Activated CD4-positive, alpha-beta T cell treated with anti-CD3 and anti-CD28 coated beads, Interleukin-2, amount 10 ng/mL, durations not matched to agents 7 days and 5 days (primary cell): ENCODE results near the gene SIPA1L3. TPM values are rescaled to one million over a fixed set of nuclear protein-coding genes. Genes with fewer than 3 reads are reported as not detected.

Experiments
- CTCF ChIA-PET: fragments of 350-600 bp; sonication (Branson Sonifier 250); formaldehyde crosslinking; loops from one replicate; lab custom pipeline; 2021; ENCODE audit warnings: antibody characterized with exemption; lab: Charles Lee
- POLR2A ChIA-PET: fragments of 350-600 bp; sonication (Branson Sonifier 250); formaldehyde crosslinking; loops from one replicate; lab custom pipeline; 2021; ENCODE audit warnings: antibody characterized with exemption; lab: Charles Lee
- DNase-seq: peaks from one replicate; pipeline ENCODE4 v3.0.0-alpha.2; 2020
- H3K27ac Mint-ChIP-seq: one replicate; pipeline ENCODE4 v1.8.0; 2021; ENCODE audit warnings: mild to moderate bottlenecking, moderate library complexity, mixed read lengths
- H3K27me3 Mint-ChIP-seq: one replicate; pipeline ENCODE4 v1.8.0; 2021; ENCODE audit warnings: mixed read lengths
- H3K36me3 Mint-ChIP-seq: one replicate; pipeline ENCODE4 v1.8.0; 2021; ENCODE audit warnings: low read depth, mixed read lengths
- H3K4me1 Mint-ChIP-seq: one replicate; pipeline ENCODE4 v1.8.0; 2021; ENCODE audit warnings: mixed read lengths
- H3K4me3 Mint-ChIP-seq: one replicate; pipeline ENCODE4 v1.8.0; 2021; ENCODE audit warnings: mild to moderate bottlenecking, moderate library complexity, mixed read lengths
- H3K9me3 Mint-ChIP-seq: one replicate; pipeline ENCODE4 v1.8.0; 2021; ENCODE audit warnings: mixed read lengths
- total RNA-seq, 2 experiments: library from RNA; stranded (reverse); gene quantifications; one replicate each; pipeline ENCODE4 v1.2.3, GENCODE V29; 2021

The SIPA1L3 gene
- total RNA-seq, 2 experiments from 2014 or later, result 17.1 to 25.0 TPM

- peak overlapping the region; percentile 25 for H3K27ac Mint-ChIP-seq
- no peak overlapping the region for H3K4me3 Mint-ChIP-seq
- POLR2A ChIA-PET, result no interaction called here
- no peak for DNase-seq
- CTCF ChIA-PET, result interaction anchor here (2.3 kb wide), 1 partner anchor 15 kb away, joined by 4 read pairs; no protein-coding TSS in a partner anchor
- H3K9me3 Mint-ChIP-seq, result peaks cover 2% of the 10 kb centered on the region
- no peaks in the 10 kb centered on the region for H3K4me1 Mint-ChIP-seq
- H3K36me3 Mint-ChIP-seq, result no peaks in the 10 kb centered on the region
- no peaks in the 10 kb centered on the region for H3K27me3 Mint-ChIP-seq
Observed at GRCh38 chr19:38036707-38037611, 130.0 kb downstream of the SIPA1L3 start.

DNA sequence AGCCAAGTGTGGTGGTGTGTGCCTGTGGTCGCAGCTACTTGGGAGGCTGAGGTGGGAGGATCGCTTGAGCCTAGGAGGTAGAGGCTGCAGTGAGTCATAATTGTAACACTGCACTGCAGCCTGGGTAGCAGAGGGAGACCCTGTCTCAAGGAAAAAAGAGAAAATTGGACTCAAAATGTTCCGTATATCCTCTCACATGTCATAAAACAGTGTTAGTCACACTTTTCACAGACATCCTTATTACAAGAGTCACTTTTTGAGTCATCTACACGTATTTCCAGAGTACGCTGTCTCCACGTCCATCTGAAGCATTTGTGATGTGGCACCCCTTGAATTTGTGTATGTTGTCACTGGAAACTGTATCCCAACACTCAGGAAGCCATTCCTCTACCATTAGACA is 133.0 kb downstream of the SIPA1L3 start:
- H3K9me3 Mint-ChIP-seq, result peaks cover 3% of the 10 kb centered on the region
- no peaks in the 10 kb centered on the region for H3K36me3 Mint-ChIP-seq
- no peak overlapping the region for H3K4me3 Mint-ChIP-seq
- H3K27me3 Mint-ChIP-seq, result no peaks in the 10 kb centered on the region
- ChIA-PET CTCF (no interaction called here), POLR2A (no interaction called here)
- DNase-seq, result no peak
- peaks cover 6% of the 10 kb centered on the region for H3K4me1 Mint-ChIP-seq
- no peak overlapping the region for H3K27ac Mint-ChIP-seq

GRCh38 chr19:38042132-38042531 is 135.1 kb downstream of the SIPA1L3 start:
- Mint-ChIP-seq H3K36me3 (no peaks in the 10 kb centered on the region), H3K9me3 (peaks cover 3% of the 10 kb centered on the region), H3K27me3 (no peaks in the 10 kb centered on the region), H3K4me1 (peaks cover 24% of the 10 kb centered on the region), H3K4me3 (no peak overlapping the region), H3K27ac (no peak overlapping the region)
- DNase-seq, result no peak
- ChIA-PET CTCF (interaction anchor here (1.2 kb wide), 1 partner anchor 10 kb away, joined by 4 read pairs; no protein-coding TSS in a partner anchor), POLR2A (no interaction called here)

GRCh38 chr19:38043649-38044144 is 136.7 kb downstream of the SIPA1L3 start:
- Mint-ChIP-seq H3K27me3 (no peaks in the 10 kb centered on the region), H3K9me3 (peaks cover 3% of the 10 kb centered on the region), H3K4me3 (no peak overlapping the region), H3K36me3 (no peaks in the 10 kb centered on the region), H3K4me1 (peaks cover 40% of the 10 kb centered on the region), H3K27ac (peak overlapping the region; percentile 50)
- ChIA-PET POLR2A (no interaction called here), CTCF (no interaction called here)
- no peak for DNase-seq

GRCh38 chr19:38044267-38045111 is 137.5 kb downstream of the SIPA1L3 start:
- H3K27me3 Mint-ChIP-seq, result no peaks in the 10 kb centered on the region
- ChIA-PET CTCF (no interaction called here), POLR2A (no interaction called here)
- peaks cover 47% of the 10 kb centered on the region for H3K4me1 Mint-ChIP-seq
- no peak for DNase-seq
- no peaks in the 10 kb centered on the region for H3K36me3 Mint-ChIP-seq
- peaks cover 3% of the 10 kb centered on the region for H3K9me3 Mint-ChIP-seq
- H3K4me3 Mint-ChIP-seq, result no peak overlapping the region
- no peak overlapping the region for H3K27ac Mint-ChIP-seq

- no peaks in the 10 kb centered on the region for H3K36me3 Mint-ChIP-seq
- no peak overlapping the region for H3K4me3 Mint-ChIP-seq
- H3K9me3 Mint-ChIP-seq, result peaks cover 5% of the 10 kb centered on the region
- no peak for DNase-seq
- H3K4me1 Mint-ChIP-seq, result peaks cover 53% of the 10 kb centered on the region
- CTCF ChIA-PET, result interaction anchor here (1.1 kb wide), 1 partner anchor 14 kb away, joined by 5 read pairs; no protein-coding TSS in a partner anchor
- POLR2A ChIA-PET, result no interaction called here
- peak overlapping the region; percentile 66 for H3K27ac Mint-ChIP-seq
- no peaks in the 10 kb centered on the region for H3K27me3 Mint-ChIP-seq
Observed at GRCh38 chr19:38045554-38046253, 138.7 kb downstream of the SIPA1L3 start.

DNA sequence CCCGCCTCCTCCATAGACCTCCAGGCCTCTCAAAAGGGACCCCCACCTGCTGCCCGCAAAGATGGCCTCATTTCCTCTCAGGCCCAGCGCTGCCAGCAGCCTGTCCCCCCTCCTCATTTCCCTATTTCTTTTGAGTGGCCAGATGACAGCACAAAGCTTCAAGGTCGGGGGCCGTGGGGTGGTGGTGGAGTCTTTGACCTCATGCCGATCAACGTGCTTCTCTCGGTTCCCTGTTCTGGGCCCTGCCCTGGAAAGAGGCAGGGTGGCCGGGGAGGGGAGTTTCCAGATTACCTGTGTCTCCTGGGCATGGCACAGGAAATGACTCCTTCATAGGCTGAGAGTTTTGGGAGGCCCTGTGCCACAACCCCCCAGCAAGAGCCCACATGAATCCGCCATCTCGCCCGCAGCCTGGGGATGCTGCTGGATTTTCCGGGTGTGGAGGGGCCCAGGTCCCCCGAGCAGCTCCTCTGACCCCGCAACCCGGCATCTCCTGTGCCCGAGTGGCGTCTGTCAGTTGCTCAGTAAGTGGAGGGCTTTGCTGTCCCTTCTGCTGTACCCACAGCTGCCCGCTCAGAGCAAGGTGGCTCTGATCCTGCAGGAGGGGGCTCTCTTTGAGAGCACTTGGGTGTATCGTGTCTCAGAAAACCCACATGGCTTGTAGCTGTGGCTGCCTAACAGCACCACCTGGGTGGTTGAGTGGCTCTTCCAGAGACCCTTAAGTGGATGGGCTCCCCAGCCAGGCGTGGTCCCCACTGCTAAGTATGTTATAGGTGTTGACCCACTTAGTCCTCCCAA is 139.4 kb downstream of the SIPA1L3 start:
- POLR2A ChIA-PET, result interaction anchor here (0.7 kb wide), 1 partner anchor 329 kb away, joined by 3 read pairs; no protein-coding TSS in a partner anchor
- Mint-ChIP-seq H3K36me3 (peaks cover 4% of the 10 kb centered on the region), H3K4me3 (no peak overlapping the region), H3K27me3 (no peaks in the 10 kb centered on the region), H3K9me3 (peaks cover 5% of the 10 kb centered on the region), H3K27ac (peak overlapping the region; percentile 82), H3K4me1 (peaks cover 53% of the 10 kb centered on the region)
- DNase-seq, result no peak
- CTCF ChIA-PET, result interaction anchor here (1.0 to 2.0 kb wide), 3 partner anchors 12 to 17 kb away, joined by 3 to 5 read pairs (median 4); no protein-coding TSS in a partner anchor

DNA sequence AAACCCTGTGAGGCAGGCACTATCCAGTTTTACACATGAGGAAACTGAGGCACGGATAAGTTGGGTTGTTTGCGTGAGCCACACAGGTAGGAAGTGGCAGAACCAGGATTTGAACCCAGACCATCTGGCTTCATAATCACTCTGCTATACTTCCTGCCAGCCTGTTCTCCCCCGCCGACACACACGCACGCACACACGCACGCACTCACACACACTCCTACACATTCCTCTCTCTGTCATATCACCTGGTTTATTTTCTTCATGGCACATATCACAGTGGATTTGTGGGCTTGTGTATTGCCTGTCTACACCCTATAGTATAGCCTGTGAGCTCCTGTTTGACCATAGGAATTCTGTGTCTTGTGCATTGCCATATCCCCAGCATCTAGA is 140.0 kb downstream of the SIPA1L3 start:
- H3K27me3 Mint-ChIP-seq, result no peaks in the 10 kb centered on the region
- peaks cover 6% of the 10 kb centered on the region for H3K36me3 Mint-ChIP-seq
- CTCF ChIA-PET, result interaction anchor here (1.0 to 2.0 kb wide), 3 partner anchors 8 to 17 kb away, joined by 3 to 4 read pairs (median 4); no protein-coding TSS in a partner anchor
- DNase-seq, result no peak
- POLR2A ChIA-PET, result interaction anchor here (0.7 kb wide), 1 partner anchor 329 kb away, joined by 3 read pairs; no protein-coding TSS in a partner anchor
- peak overlapping the region; percentile 82 for H3K27ac Mint-ChIP-seq
- H3K9me3 Mint-ChIP-seq, result peaks cover 7% of the 10 kb centered on the region
- H3K4me3 Mint-ChIP-seq, result no peak overlapping the region
- peaks cover 53% of the 10 kb centered on the region for H3K4me1 Mint-ChIP-seq

GRCh38 chr19:38047641-38048040 is 140.6 kb downstream of the SIPA1L3 start:
- DNase-seq, result no peak
- Mint-ChIP-seq H3K27me3 (no peaks in the 10 kb centered on the region), H3K36me3 (peaks cover 6% of the 10 kb centered on the region), H3K27ac (peak overlapping the region; percentile 96), H3K4me3 (no peak overlapping the region), H3K9me3 (peaks cover 7% of the 10 kb centered on the region), H3K4me1 (peaks cover 53% of the 10 kb centered on the region)
- CTCF ChIA-PET, result interaction anchor here (1.0 to 2.0 kb wide), 3 partner anchors 9 to 16 kb away, joined by 3 to 4 read pairs (median 4); no protein-coding TSS in a partner anchor
- POLR2A ChIA-PET, result interaction anchor here (1.6 kb wide), 1 partner anchor 141 kb away, joined by 4 read pairs; the partner anchor contains the start of genes SIPA1L3 and WDR87

- H3K36me3 Mint-ChIP-seq, result peaks cover 6% of the 10 kb centered on the region
- CTCF ChIA-PET, result interaction anchor here (0.7 to 1.9 kb wide), 6 partner anchors 9 to 62 kb away, joined by 3 to 5 read pairs (median 4); no protein-coding TSS in a partner anchor
- H3K4me1 Mint-ChIP-seq, result peaks cover 49% of the 10 kb centered on the region
Observed at GRCh38 chr19:38049105-38049649, 142.2 kb downstream of the SIPA1L3 start.

GRCh38 chr19:38055010-38055409 is 148.0 kb downstream of the SIPA1L3 start:
- no peak for DNase-seq
- Mint-ChIP-seq H3K4me1 (peaks cover 26% of the 10 kb centered on the region), H3K36me3 (peaks cover 8% of the 10 kb centered on the region), H3K27me3 (no peaks in the 10 kb centered on the region), H3K9me3 (peaks cover 5% of the 10 kb centered on the region), H3K4me3 (no peak overlapping the region), H3K27ac (no peak overlapping the region)
- POLR2A ChIA-PET, result no interaction called here
- CTCF ChIA-PET, result interaction anchor here (0.5 to 1.3 kb wide), 3 partner anchors 16 to 152 kb away, joined by 3 to 7 read pairs (median 3); no protein-coding TSS in a partner anchor

More at GRCh38 chr19:38049105-38049649, 142.2 kb downstream of the SIPA1L3 start:
- peak; percentile 75 for DNase-seq
- POLR2A ChIA-PET, result interaction anchor here (0.5 to 1.6 kb wide), 6 partner anchors 10 to 264 kb away, joined by 3 to 6 read pairs (median 4); partner anchors contain the start of genes SIPA1L3 and WDR87
- no peaks in the 10 kb centered on the region for H3K27me3 Mint-ChIP-seq
- H3K4me3 Mint-ChIP-seq, result peak overlapping the region; percentile 71
- H3K9me3 Mint-ChIP-seq, result peaks cover 7% of the 10 kb centered on the region
- H3K27ac Mint-ChIP-seq, result peak overlapping the region; percentile 96
